A549 (cell line): ENCODE measurements around the gene MRPL53.

ENCODE experiments used
- HOXA7 ChIP-seq: fragments of 250-450 bp; sonication (Bioruptor Pico); IDR thresholded peaks from 2 replicates; pipeline ENCODE4 v1.5.0; 2020; ENCODE audit warnings: mild to moderate bottlenecking, moderate library complexity
- PHF8 ChIP-seq: fragments of 200-600 bp; sonication (generic); IDR thresholded peaks from 2 replicates; pipeline ENCODE4 v1.6.1; 2016; ENCODE audit warnings: low read depth, mild to moderate bottlenecking, antibody characterized with exemption, moderate library complexity, borderline replicate concordance
- RFX5 ChIP-seq: fragments of 450-650 bp; IDR thresholded peaks from 2 replicates; pipeline ENCODE4 v1.7.1; 2014; ENCODE audit warnings: antibody characterized with exemption, mild to moderate bottlenecking, moderate library complexity
- USF2 ChIP-seq: fragments of 450-650 bp; IDR thresholded peaks from 2 replicates; pipeline ENCODE4 v1.6.1; 2014; ENCODE audit warnings: antibody characterized with exemption
- ZNF302 ChIP-seq: fragments of 250-450 bp; sonication (Bioruptor Pico); IDR thresholded peaks from 2 replicates; pipeline ENCODE4 v1.9.0; 2021; ENCODE audit warnings: inconsistent platforms, mild to moderate bottlenecking, moderate library complexity

GRCh38 chr2:74499940-74500577 is 27.6 kb upstream of the MRPL53 start:
- no peak for TF ChIP-seq RFX5
- TF ChIP-seq ZNF302 = no peak
- no peak for TF ChIP-seq PHF8
- no peak for TF ChIP-seq USF2
- no peak for TF ChIP-seq HOXA7 (CRISPR knock-in tag)
